ENCODE results near the gene FAM156B.
"Not testable (repeated sequence)": the region's sequence is repeated elsewhere in the genome, so short reads cannot be mapped to it uniquely, and the experiment has no call there.

DNA sequence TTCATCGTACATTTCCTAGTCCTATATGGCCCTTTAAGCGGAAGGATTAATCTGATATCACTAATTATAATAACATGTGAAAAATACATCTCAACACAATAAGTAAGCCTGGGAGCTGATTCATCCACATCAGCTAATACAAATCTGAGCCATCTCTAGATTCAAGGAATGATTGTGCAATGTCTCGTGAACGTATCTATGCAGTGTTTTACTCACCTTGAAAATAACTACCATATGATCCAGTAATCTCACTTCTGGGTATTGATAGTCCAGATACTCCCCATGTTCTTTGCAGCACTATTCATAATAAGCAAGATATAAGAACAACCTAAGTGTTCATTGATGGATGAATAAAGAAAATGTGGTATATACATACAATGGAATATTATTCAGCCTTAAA is 43.6 kb downstream of the FAM156B start:
- TF ChIP-seq, protein P1, sequence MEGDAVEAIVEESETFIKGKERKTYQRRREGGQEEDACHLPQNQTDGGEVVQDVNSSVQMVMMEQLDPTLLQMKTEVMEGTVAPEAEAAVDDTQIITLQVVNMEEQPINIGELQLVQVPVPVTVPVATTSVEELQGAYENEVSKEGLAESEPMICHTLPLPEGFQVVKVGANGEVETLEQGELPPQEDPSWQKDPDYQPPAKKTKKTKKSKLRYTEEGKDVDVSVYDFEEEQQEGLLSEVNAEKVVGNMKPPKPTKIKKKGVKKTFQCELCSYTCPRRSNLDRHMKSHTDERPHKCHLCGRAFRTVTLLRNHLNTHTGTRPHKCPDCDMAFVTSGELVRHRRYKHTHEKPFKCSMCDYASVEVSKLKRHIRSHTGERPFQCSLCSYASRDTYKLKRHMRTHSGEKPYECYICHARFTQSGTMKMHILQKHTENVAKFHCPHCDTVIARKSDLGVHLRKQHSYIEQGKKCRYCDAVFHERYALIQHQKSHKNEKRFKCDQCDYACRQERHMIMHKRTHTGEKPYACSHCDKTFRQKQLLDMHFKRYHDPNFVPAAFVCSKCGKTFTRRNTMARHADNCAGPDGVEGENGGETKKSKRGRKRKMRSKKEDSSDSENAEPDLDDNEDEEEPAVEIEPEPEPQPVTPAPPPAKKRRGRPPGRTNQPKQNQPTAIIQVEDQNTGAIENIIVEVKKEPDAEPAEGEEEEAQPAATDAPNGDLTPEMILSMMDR (IDR thresholded peaks at IDR 0.05), result not testable (repeated sequence)
- TF ChIP-seq EZH2phosphoT487, EZH2 (IDR thresholded peaks at IDR 0.05): not testable (repeated sequence)

Data from neural progenitor cell (in vitro differentiated cells).